ENCODE data around the gene MYO1H.

Gene MYO1H

GRCh38 chr12:109466305-109466704 is 118.6 kb downstream of the MYO1H start:
- Histone ChIP-seq H3K27ac (replicated peaks) (no peak overlapping the region), H3K4me3 (replicated peaks; ENCODE audit: insufficient read depth, low read length) (no peak overlapping the region), H3K27me3 (ENCODE audit: insufficient read depth, poor library complexity, severe bottlenecking) (no peaks in the 10 kb centered on the region)
- no peak for DNase-seq (ENCODE audit: low read depth in 1 of 2, low spot score in 1 of 2)
- no peak for TF ChIP-seq REST (IDR thresholded peaks at IDR 0.05; ENCODE audit: insufficient replicate concordance, low read depth)
- TF ChIP-seq, protein P1, sequence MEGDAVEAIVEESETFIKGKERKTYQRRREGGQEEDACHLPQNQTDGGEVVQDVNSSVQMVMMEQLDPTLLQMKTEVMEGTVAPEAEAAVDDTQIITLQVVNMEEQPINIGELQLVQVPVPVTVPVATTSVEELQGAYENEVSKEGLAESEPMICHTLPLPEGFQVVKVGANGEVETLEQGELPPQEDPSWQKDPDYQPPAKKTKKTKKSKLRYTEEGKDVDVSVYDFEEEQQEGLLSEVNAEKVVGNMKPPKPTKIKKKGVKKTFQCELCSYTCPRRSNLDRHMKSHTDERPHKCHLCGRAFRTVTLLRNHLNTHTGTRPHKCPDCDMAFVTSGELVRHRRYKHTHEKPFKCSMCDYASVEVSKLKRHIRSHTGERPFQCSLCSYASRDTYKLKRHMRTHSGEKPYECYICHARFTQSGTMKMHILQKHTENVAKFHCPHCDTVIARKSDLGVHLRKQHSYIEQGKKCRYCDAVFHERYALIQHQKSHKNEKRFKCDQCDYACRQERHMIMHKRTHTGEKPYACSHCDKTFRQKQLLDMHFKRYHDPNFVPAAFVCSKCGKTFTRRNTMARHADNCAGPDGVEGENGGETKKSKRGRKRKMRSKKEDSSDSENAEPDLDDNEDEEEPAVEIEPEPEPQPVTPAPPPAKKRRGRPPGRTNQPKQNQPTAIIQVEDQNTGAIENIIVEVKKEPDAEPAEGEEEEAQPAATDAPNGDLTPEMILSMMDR (IDR thresholded peaks at IDR 0.05; ENCODE audit: insufficient read depth, low read length): no peak
- TF ChIP-seq SPI1 (IDR thresholded peaks at IDR 0.05; ENCODE audit: borderline replicate concordance, low read depth): no peak
- no peak for TF ChIP-seq POLR2AphosphoS5 (IDR thresholded peaks at IDR 0.05; ENCODE audit: low read depth)
- TF ChIP-seq GABPA (IDR thresholded peaks at IDR 0.05; ENCODE audit: low read depth): no peak

DNA sequence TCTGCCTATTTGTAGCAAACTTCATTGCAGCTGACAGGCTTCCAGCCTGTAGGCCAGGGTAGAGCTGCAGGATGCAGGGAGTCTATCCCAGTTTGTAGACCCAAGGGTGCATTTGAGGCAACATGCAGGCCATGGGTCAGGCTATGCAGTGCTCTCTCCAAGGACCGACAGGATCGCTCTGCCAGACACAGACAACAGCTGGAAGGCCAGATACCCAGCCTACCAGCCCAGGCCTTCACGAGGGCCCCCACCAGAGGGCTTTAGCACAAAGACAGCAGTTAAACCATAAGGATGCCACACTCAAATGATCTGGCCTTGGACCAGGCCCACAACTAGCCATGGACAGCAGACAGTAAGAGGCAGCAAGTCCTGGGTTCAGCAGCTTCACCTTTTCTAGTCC is 119.1 kb downstream of the MYO1H start:
- DNase-seq (ENCODE audit: low read depth in 1 of 2, low spot score in 1 of 2): no peak
- Histone ChIP-seq H3K4me3 (replicated peaks; ENCODE audit: insufficient read depth, low read length) (no peak overlapping the region), H3K27me3 (ENCODE audit: insufficient read depth, poor library complexity, severe bottlenecking) (no peaks in the 10 kb centered on the region), H3K27ac (replicated peaks) (no peak overlapping the region)
- TF ChIP-seq SPI1 (IDR thresholded peaks at IDR 0.05; ENCODE audit: borderline replicate concordance, low read depth): no peak
- TF ChIP-seq, protein P1 (IDR thresholded peaks at IDR 0.05; ENCODE audit: insufficient read depth, low read length): no peak
- no peak for TF ChIP-seq REST (IDR thresholded peaks at IDR 0.05; ENCODE audit: insufficient replicate concordance, low read depth)
- TF ChIP-seq POLR2AphosphoS5 (IDR thresholded peaks at IDR 0.05; ENCODE audit: low read depth): no peak
- no peak for TF ChIP-seq GABPA (IDR thresholded peaks at IDR 0.05; ENCODE audit: low read depth)

- Histone ChIP-seq H3K4me3 (replicated peaks; ENCODE audit: insufficient read depth, low read length) (no peak overlapping the region), H3K27me3 (ENCODE audit: insufficient read depth, poor library complexity, severe bottlenecking) (no peaks in the 10 kb centered on the region), H3K27ac (replicated peaks) (no peak overlapping the region)
- DNase-seq (ENCODE audit: low read depth in 1 of 2, low spot score in 1 of 2): no peak
- TF ChIP-seq, protein P1 (IDR thresholded peaks at IDR 0.05; ENCODE audit: insufficient read depth, low read length): no peak
- TF ChIP-seq POLR2AphosphoS5 (IDR thresholded peaks at IDR 0.05; ENCODE audit: low read depth) (no peak), REST (IDR thresholded peaks at IDR 0.05; ENCODE audit: insufficient replicate concordance, low read depth) (no peak), SPI1 (IDR thresholded peaks at IDR 0.05; ENCODE audit: borderline replicate concordance, low read depth) (no peak), GABPA (IDR thresholded peaks at IDR 0.05; ENCODE audit: low read depth) (no peak)
These were observed 120.4 kb downstream of the MYO1H start for GRCh38 chr12:109467978-109468676.
